GM23338 (cell line): Measurements from ENCODE around the gene SRGAP1. TPM values are rescaled to one million over a fixed set of nuclear protein-coding genes. Genes with fewer than 3 reads are reported as not detected.

Source experiments
- ATAC-seq: fragments of 200-7000 bp; cut with Tn5 transposase; 3 replicates; pipeline ENCODE4 v1.9.1; 2020
- DNase-seq: peaks from one replicate; pipeline ENCODE4 v3.0.0-alpha.2; 2015; ENCODE audit warnings: low spot score
- H2AFZ ChIP-seq: fragments of 200-600 bp; sonication (generic); 2 replicates; pipeline ENCODE4 v1.8.0; 2016; ENCODE audit warnings: antibody characterized with exemption, mild to moderate bottlenecking, moderate library complexity
- H3F3A ChIP-seq: fragments of 200-600 bp; sonication (generic); replicated peaks from 2 replicates; pipeline ENCODE4 v1.8.0; 2017; ENCODE audit warnings: antibody characterized with exemption, mixed run types, low read depth
- H3K27ac ChIP-seq: fragments of 200-600 bp; sonication (generic); 2 replicates; pipeline ENCODE4 v1.6.1; 2016; ENCODE audit warnings: low read depth
- H3K27me3 ChIP-seq: fragments of 200-600 bp; sonication (generic); 2 replicates; pipeline ENCODE4 v1.8.0; 2016; ENCODE audit warnings: mild to moderate bottlenecking, mixed run types, moderate library complexity; ENCODE audit not compliant: insufficient read depth
- H3K36me3 ChIP-seq: fragments of 200-600 bp; sonication (generic); 2 replicates; pipeline ENCODE4 v1.8.0; 2016; ENCODE audit warnings: mild to moderate bottlenecking; ENCODE audit not compliant: insufficient read depth
- H3K4me1 ChIP-seq: fragments of 200-600 bp; sonication (generic); 2 replicates; pipeline ENCODE4 v1.8.0; 2016; ENCODE audit warnings: mild to moderate bottlenecking, moderate library complexity; ENCODE audit not compliant: insufficient read depth
- H3K4me2 ChIP-seq: fragments of 200-600 bp; sonication (generic); 2 replicates; pipeline ENCODE4 v1.7.1; 2017; ENCODE audit warnings: mixed run types
- H3K4me3 ChIP-seq: fragments of 200-600 bp; sonication (generic); 2 replicates; pipeline ENCODE4 v1.6.1; 2016; ENCODE audit warnings: mixed run types
- H3K79me2 ChIP-seq: fragments of 200-600 bp; sonication (generic); replicated peaks from 2 replicates; pipeline ENCODE4 v1.8.0; 2017; ENCODE audit warnings: mild to moderate bottlenecking; ENCODE audit not compliant: insufficient read depth
- H3K9me2 ChIP-seq: fragments of 200-600 bp; sonication (generic); 2 replicates; pipeline ENCODE4 v1.8.0; 2017; ENCODE audit not compliant: insufficient read depth
- H4K20me1 ChIP-seq: fragments of 200-600 bp; sonication (generic); replicated peaks from 2 replicates; pipeline ENCODE4 v1.8.0; 2017; ENCODE audit warnings: mild to moderate bottlenecking; ENCODE audit not compliant: insufficient read depth
- H3K27ac Mint-ChIP-seq: 2 replicates; pipeline ENCODE4 v1.8.0; 2020; ENCODE audit warnings: inconsistent platforms, mild to moderate bottlenecking, moderate library complexity, mixed read lengths
- H3K27me3 Mint-ChIP-seq: 3 replicates; pipeline ENCODE4 v1.8.0; 2022; ENCODE audit warnings: low read depth, mild to moderate bottlenecking, moderate library complexity, mixed read lengths, inconsistent platforms; ENCODE audit not compliant: insufficient read depth, poor library complexity
- H3K36me3 Mint-ChIP-seq: 3 replicates; pipeline ENCODE4 v1.8.0; 2021; ENCODE audit warnings: low read depth, mild to moderate bottlenecking, inconsistent platforms, moderate library complexity, mixed read lengths
- H3K4me1 Mint-ChIP-seq: 3 replicates; pipeline ENCODE4 v1.8.0; 2020; ENCODE audit warnings: mild to moderate bottlenecking, inconsistent platforms, mixed read lengths
- H3K4me3 Mint-ChIP-seq: 3 replicates; pipeline ENCODE4 v1.8.0; 2021; ENCODE audit warnings: moderate library complexity, mild to moderate bottlenecking, inconsistent platforms, mixed read lengths
- H3K9me3 Mint-ChIP-seq: 3 replicates; pipeline ENCODE4 v1.8.0; 2020; ENCODE audit warnings: moderate library complexity, mild to moderate bottlenecking, inconsistent platforms, mixed read lengths
- EZH2 ChIP-seq: fragments of 200-600 bp; sonication (generic); IDR thresholded peaks from one replicate; pipeline ENCODE4 v1.8.0; 2017; ENCODE audit warnings: antibody characterized with exemption, mild to moderate bottlenecking, low read depth; ENCODE audit not compliant: unreplicated experiment
- EZH2phosphoT487 ChIP-seq: fragments of 200-600 bp; sonication (generic); IDR thresholded peaks from one replicate; pipeline ENCODE4 v1.8.1; 2018; ENCODE audit warnings: antibody characterized with exemption; ENCODE audit not compliant: unreplicated experiment
- JUNB ChIP-seq: IDR thresholded peaks from one replicate; pipeline ENCODE4 v1.6.1; 2016; ENCODE audit warnings: antibody characterized with exemption; ENCODE audit not compliant: unreplicated experiment
- NANOG ChIP-seq: IDR thresholded peaks from 2 replicates; pipeline ENCODE4 v1.6.1; 2016; ENCODE audit warnings: antibody characterized with exemption, borderline replicate concordance
- POLR2AphosphoS5 ChIP-seq: IDR thresholded peaks from 2 replicates; pipeline ENCODE4 v1.6.1; 2016; ENCODE audit warnings: antibody characterized with exemption, low read depth
- STAT1 ChIP-seq: IDR thresholded peaks from one replicate; pipeline ENCODE4 v1.6.1; 2016; ENCODE audit warnings: antibody characterized with exemption; ENCODE audit not compliant: unreplicated experiment
- ZNF114 ChIP-seq: fragments of 250-450 bp; sonication (Bioruptor Pico); IDR thresholded peaks from 2 replicates; pipeline ENCODE4 v1.5.0; 2020; ENCODE audit warnings: mild to moderate bottlenecking, moderate library complexity
- polyA plus RNA-seq: library from polyadenylated mRNA; unstranded; fragments of >200 nt; fragmentation: Nextera tagmentation; extraction: Ambion mirVana; gene quantifications from 2 replicates; pipeline ENCODE4 v1.2.1, GENCODE V29; 2016
- total RNA-seq: library from RNA; depleted of rRNA; stranded (reverse); fragments of >200 nt; shearing (Covaris generic); gene quantifications from 2 replicates; pipeline ENCODE4 v1.2.3, GENCODE V29; 2014
- TF ChIP-seq, protein P1 (sequence below): fragments of 250-450 bp; sonication (Bioruptor Pico); IDR thresholded peaks from 2 replicates; pipeline ENCODE4 v1.5.0; 2020; ENCODE audit warnings: mild to moderate bottlenecking, moderate library complexity
- TF ChIP-seq, protein P2 (sequence below): IDR thresholded peaks from 2 replicates; pipeline ENCODE4 v1.6.1; 2016; ENCODE audit warnings: antibody characterized with exemption
- TF ChIP-seq, protein P3 (sequence below), 2 experiments: fragments of 200-600 bp in 1 of 2; sonication (generic) in 1 of 2; conservative IDR thresholded peaks; 2 replicates each; pipeline versions ENCODE4 v1.5.1 to v1.6.1; 2016 to 2017; ENCODE audit warnings: antibody characterized with exemption in 2 of 2, low read depth in 2 of 2, mild to moderate bottlenecking in 2 of 2, moderate library complexity in 1 of 2
- TF ChIP-seq, protein P4 (sequence below): IDR thresholded peaks from one replicate; pipeline ENCODE4 v1.6.1; 2018; ENCODE audit warnings: antibody characterized with exemption; ENCODE audit not compliant: unreplicated experiment

SRGAP1 gene
- total and polyA plus RNA-seq, 2 experiments from 2014 or later = 6.1 to 8.1 TPM

DNA sequence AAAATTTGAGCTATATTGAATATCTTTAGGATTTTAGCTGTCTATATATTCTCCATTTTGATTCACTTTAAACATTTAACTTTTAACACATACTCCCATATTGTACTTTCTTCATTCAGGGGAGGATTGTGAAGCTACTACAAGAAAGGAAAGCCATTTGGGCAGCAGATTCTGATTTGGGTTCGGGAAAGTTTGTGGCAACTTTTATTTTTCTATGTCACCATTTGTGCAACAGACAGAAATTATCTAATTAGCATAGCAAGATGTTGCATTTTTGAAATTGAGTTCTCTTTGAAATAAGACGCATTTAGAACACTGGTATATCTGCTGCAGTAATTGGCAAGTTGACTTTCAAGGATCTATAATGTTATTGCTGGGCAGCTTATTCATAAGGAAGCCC is 243.3 kb downstream of the SRGAP1 start (continued):
- no peak for TF ChIP-seq JUNB

DNA sequence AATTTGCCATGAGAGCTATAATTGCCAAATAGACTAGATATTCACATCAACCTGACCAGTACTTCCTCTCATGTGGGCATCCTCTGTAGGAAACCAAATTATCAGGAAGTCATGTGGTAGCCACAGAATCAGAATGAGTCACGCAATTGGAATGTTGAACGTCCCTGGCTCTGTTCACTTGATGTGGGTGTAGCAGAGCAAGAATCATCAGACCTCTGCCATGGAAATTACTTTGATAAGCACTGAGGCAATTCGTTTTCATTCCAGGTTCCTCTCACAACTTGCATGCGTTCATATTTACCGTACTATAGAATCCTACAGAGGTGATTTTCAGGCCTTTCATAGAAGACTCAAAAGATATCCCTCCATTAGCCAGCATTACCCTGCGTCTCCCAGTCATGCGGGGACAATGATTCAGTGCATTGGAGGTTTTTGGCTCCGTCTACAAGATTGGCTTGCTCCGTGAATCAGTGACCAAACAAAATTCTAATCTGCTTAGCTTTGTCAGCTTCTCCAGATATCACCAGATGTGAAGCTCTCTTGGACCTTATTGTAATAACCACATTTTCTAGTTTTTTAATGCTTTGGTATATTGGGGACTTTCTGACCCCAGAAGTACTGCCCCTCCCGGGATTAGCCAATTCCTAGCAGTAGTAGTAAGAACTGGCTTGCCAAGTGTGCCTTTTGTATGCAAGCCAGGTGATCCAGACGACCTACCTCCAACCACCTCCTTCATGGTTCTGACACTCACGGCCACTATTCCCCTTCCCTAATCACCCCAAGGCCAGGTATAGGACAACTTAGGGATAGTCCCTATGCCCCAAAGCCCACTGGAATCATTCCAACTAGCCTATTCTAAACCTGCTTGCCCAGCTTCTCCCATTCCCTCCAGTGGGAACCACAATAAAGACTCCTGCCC is 244.2 kb downstream of the SRGAP1 start:
- H3K36me3 Mint-ChIP-seq = no peaks in the 10 kb centered on the region; the same call in 2 of the 3 replicates
- DNase-seq (peak; percentile 75), ATAC-seq (peak; percentile 75)
- Histone ChIP-seq H3K27me3 (no peaks in the 10 kb centered on the region), H3K4me2 (no peak overlapping the region), H3K4me1 (peaks cover 12% of the 10 kb centered on the region; the same call in 1 of the 2 replicates), H3K27ac (0 out of 2 replicates have a peak overlapping the region, but pooled peaks have one; percentile 7), H4K20me1 (no peaks in the 10 kb centered on the region), H3K4me3 (no peak overlapping the region), H3K79me2 (no peaks in the 10 kb centered on the region), H2AFZ (no peak overlapping the region), H3K36me3 (no peaks in the 10 kb centered on the region), H3F3A (no peaks in the 10 kb centered on the region), H3K9me2 (no peaks in the 10 kb centered on the region)
- peaks cover 2% of the 10 kb centered on the region for H3K27me3 Mint-ChIP-seq
- no peaks in the 10 kb centered on the region for H3K9me3 Mint-ChIP-seq
- no peak overlapping the region for H3K4me3 Mint-ChIP-seq
- H3K27ac Mint-ChIP-seq = peak overlapping the region; percentile 89
- peaks cover 22% of the 10 kb centered on the region for H3K4me1 Mint-ChIP-seq
- TF ChIP-seq EZH2phosphoT487 (no peak), EZH2 (no peak), STAT1 (no peak), NANOG (no peak), ZNF114 (CRISPR knock-in tag) (no peak), JUNB (no peak), POLR2AphosphoS5 (no peak)
- TF ChIP-seq, protein P1, sequence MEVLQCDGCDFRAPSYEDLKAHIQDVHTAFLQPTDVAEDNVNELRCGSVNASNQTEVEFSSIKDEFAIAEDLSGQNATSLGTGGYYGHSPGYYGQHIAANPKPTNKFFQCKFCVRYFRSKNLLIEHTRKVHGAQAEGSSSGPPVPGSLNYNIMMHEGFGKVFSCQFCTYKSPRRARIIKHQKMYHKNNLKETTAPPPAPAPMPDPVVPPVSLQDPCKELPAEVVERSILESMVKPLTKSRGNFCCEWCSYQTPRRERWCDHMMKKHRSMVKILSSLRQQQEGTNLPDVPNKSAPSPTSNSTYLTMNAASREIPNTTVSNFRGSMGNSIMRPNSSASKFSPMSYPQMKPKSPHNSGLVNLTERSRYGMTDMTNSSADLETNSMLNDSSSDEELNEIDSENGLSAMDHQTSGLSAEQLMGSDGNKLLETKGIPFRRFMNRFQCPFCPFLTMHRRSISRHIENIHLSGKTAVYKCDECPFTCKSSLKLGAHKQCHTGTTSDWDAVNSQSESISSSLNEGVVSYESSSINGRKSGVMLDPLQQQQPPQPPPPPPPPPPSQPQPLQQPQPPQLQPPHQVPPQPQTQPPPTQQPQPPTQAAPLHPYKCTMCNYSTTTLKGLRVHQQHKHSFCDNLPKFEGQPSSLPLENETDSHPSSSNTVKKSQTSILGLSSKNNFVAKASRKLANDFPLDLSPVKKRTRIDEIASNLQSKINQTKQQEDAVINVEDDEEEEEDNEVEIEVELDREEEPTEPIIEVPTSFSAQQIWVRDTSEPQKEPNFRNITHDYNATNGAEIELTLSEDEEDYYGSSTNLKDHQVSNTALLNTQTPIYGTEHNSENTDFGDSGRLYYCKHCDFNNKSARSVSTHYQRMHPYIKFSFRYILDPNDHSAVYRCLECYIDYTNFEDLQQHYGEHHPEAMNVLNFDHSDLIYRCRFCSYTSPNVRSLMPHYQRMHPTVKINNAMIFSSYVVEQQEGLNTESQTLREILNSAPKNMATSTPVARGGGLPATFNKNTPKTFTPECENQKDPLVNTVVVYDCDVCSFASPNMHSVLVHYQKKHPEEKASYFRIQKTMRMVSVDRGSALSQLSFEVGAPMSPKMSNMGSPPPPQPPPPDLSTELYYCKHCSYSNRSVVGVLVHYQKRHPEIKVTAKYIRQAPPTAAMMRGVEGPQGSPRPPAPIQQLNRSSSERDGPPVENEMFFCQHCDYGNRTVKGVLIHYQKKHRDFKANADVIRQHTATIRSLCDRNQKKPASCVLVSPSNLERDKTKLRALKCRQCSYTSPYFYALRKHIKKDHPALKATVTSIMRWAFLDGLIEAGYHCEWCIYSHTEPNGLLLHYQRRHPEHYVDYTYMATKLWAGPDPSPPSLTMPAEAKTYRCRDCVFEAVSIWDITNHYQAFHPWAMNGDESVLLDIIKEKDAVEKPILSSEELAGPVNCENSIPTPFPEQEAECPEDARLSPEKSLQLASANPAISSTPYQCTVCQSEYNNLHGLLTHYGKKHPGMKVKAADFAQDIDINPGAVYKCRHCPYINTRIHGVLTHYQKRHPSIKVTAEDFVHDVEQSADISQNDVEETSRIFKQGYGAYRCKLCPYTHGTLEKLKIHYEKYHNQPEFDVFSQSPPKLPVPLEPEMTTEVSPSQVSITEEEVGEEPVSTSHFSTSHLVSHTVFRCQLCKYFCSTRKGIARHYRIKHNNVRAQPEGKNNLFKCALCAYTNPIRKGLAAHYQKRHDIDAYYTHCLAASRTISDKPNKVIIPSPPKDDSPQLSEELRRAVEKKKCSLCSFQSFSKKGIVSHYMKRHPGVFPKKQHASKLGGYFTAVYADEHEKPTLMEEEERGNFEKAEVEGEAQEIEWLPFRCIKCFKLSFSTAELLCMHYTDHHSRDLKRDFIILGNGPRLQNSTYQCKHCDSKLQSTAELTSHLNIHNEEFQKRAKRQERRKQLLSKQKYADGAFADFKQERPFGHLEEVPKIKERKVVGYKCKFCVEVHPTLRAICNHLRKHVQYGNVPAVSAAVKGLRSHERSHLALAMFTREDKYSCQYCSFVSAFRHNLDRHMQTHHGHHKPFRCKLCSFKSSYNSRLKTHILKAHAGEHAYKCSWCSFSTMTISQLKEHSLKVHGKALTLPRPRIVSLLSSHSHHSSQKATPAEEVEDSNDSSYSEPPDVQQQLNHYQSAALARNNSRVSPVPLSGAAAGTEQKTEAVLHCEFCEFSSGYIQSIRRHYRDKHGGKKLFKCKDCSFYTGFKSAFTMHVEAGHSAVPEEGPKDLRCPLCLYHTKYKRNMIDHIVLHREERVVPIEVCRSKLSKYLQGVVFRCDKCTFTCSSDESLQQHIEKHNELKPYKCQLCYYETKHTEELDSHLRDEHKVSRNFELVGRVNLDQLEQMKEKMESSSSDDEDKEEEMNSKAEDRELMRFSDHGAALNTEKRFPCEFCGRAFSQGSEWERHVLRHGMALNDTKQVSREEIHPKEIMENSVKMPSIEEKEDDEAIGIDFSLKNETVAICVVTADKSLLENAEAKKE (CRISPR knock-in tag) = no peak
- TF ChIP-seq, protein P2, sequence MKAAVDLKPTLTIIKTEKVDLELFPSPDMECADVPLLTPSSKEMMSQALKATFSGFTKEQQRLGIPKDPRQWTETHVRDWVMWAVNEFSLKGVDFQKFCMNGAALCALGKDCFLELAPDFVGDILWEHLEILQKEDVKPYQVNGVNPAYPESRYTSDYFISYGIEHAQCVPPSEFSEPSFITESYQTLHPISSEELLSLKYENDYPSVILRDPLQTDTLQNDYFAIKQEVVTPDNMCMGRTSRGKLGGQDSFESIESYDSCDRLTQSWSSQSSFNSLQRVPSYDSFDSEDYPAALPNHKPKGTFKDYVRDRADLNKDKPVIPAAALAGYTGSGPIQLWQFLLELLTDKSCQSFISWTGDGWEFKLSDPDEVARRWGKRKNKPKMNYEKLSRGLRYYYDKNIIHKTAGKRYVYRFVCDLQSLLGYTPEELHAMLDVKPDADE = no peak
- TF ChIP-seq, protein P3, sequence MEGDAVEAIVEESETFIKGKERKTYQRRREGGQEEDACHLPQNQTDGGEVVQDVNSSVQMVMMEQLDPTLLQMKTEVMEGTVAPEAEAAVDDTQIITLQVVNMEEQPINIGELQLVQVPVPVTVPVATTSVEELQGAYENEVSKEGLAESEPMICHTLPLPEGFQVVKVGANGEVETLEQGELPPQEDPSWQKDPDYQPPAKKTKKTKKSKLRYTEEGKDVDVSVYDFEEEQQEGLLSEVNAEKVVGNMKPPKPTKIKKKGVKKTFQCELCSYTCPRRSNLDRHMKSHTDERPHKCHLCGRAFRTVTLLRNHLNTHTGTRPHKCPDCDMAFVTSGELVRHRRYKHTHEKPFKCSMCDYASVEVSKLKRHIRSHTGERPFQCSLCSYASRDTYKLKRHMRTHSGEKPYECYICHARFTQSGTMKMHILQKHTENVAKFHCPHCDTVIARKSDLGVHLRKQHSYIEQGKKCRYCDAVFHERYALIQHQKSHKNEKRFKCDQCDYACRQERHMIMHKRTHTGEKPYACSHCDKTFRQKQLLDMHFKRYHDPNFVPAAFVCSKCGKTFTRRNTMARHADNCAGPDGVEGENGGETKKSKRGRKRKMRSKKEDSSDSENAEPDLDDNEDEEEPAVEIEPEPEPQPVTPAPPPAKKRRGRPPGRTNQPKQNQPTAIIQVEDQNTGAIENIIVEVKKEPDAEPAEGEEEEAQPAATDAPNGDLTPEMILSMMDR (conservative IDR thresholded peaks at IDR 0.05; ENCODE audit: low read depth in 2 of 2) = no peak
- TF ChIP-seq, protein P4, sequence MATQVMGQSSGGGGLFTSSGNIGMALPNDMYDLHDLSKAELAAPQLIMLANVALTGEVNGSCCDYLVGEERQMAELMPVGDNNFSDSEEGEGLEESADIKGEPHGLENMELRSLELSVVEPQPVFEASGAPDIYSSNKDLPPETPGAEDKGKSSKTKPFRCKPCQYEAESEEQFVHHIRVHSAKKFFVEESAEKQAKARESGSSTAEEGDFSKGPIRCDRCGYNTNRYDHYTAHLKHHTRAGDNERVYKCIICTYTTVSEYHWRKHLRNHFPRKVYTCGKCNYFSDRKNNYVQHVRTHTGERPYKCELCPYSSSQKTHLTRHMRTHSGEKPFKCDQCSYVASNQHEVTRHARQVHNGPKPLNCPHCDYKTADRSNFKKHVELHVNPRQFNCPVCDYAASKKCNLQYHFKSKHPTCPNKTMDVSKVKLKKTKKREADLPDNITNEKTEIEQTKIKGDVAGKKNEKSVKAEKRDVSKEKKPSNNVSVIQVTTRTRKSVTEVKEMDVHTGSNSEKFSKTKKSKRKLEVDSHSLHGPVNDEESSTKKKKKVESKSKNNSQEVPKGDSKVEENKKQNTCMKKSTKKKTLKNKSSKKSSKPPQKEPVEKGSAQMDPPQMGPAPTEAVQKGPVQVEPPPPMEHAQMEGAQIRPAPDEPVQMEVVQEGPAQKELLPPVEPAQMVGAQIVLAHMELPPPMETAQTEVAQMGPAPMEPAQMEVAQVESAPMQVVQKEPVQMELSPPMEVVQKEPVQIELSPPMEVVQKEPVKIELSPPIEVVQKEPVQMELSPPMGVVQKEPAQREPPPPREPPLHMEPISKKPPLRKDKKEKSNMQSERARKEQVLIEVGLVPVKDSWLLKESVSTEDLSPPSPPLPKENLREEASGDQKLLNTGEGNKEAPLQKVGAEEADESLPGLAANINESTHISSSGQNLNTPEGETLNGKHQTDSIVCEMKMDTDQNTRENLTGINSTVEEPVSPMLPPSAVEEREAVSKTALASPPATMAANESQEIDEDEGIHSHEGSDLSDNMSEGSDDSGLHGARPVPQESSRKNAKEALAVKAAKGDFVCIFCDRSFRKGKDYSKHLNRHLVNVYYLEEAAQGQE = no peak
